Measurements from ENCODE around the gene SCN8A.

SCN8A gene

DNA sequence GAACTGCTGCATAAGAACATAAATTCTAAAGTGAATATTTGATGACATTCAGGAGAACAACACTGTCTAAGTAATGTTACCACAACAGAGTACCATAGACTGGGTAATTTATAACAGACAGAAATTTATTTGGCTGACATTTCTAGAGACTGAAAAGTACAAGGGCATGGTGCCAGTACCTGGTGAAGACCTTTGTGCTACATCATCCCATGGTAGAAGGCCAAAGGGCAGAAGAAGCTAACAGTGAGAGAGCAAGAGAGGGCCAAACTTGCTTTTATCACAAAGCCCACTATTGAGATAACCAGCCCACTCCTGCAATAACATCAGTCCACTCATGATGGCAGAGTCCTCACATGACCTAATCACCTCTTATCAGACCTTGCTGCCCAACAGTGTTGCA is 168.7 kb downstream of the SCN8A start:
- Histone ChIP-seq H3K9me3 (ENCODE audit: control insufficient read depth, insufficient read depth, low read length) (no peaks in the 10 kb centered on the region), H3K4me1 (ENCODE audit: insufficient read depth, low read length) (no peaks in the 10 kb centered on the region), H3K36me3 (ENCODE audit: insufficient read depth, low read length) (no peaks in the 10 kb centered on the region; the same call in 1 of the 2 replicates), H3K9ac (ENCODE audit: low read depth, low read length) (no peak overlapping the region)

DNA sequence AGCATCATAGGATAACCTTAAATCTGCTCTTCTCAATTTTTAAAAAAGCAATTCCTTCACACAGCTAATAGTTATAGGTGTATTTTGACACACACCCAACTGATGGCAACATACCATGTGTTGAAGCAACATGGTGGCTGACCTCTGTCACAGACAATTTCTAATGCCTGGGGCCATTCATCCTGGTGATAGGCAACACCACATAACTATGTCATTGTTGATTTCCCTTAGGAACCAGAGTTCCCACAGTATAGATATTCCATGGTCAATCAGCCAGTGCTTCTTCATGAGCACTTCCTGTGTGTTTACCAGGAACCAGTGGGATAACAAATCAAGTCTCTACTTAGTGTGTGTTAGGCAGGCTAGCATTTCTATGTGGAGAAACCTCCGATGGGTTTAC is 169.2 kb downstream of the SCN8A start:
- no peaks in the 10 kb centered on the region for H3K4me1 ChIP-seq (ENCODE audit: insufficient read depth, low read length)
- no peak overlapping the region for H3K9ac ChIP-seq (ENCODE audit: low read depth, low read length)
- no peaks in the 10 kb centered on the region for H3K9me3 ChIP-seq (ENCODE audit: control insufficient read depth, insufficient read depth, low read length)
- no peaks in the 10 kb centered on the region; the same call in 1 of the 2 replicates for H3K36me3 ChIP-seq (ENCODE audit: insufficient read depth, low read length)

DNA sequence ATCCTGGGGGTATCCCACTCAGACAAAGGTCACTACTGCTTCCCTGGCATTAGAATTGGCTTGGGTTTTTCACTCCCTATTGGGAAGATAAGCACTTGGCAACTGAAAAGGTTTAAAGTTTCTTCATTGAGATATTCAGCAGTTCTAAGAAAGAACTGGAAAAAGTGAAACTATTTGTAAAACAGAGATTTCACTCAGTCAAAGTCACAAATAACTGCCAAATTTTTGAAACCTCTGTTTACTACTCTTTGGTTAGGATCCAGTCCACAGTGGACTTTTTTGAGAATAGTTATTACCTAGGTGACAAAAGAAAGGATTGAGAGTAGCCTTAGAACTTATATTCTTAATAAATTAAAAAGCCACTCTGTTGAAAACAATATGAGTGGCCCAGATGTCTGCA is 172.7 kb downstream of the SCN8A start:
- no peaks in the 10 kb centered on the region for H3K9me3 ChIP-seq (ENCODE audit: control insufficient read depth, insufficient read depth, low read length)
- no peak overlapping the region for H3K9ac ChIP-seq (ENCODE audit: low read depth, low read length)
- H3K4me1 ChIP-seq (ENCODE audit: insufficient read depth, low read length), result no peaks in the 10 kb centered on the region
- H3K36me3 ChIP-seq (ENCODE audit: insufficient read depth, low read length), result no peaks in the 10 kb centered on the region; the same call in 1 of the 2 replicates

DNA sequence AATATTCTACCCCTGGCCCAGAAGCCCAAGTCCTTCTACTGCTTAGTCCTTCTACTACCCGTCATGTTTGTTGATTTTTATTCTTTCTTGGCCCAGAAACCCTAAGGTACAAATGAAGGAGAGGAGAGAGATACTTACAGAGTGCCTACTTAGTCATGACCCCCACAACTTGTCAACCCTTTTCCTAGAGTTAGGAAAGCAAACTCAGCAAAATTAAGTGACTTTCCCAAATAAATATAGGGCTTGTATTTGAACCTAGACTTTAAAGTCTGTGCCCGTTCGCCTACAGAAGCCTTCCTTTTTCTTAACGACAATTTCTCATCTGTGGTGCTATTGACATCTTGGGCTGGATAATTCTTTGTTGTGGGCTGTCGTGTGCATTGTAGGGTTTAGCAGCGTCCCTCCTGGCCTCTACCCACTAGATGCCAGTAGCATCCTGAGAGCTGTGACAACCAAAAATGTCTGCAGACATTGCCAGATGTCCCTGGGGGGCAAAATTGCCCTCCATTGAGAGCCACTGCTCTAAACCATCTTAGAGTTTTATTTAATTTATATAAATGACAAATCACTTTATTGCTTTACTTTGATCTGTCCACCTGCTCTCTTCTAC is 175.1 kb downstream of the SCN8A start:
- Histone ChIP-seq H3K4me1 (ENCODE audit: insufficient read depth, low read length) (no peaks in the 10 kb centered on the region), H3K9ac (ENCODE audit: low read depth, low read length) (no peak overlapping the region), H3K36me3 (ENCODE audit: insufficient read depth, low read length) (no peaks in the 10 kb centered on the region; the same call in 1 of the 2 replicates)

DNA sequence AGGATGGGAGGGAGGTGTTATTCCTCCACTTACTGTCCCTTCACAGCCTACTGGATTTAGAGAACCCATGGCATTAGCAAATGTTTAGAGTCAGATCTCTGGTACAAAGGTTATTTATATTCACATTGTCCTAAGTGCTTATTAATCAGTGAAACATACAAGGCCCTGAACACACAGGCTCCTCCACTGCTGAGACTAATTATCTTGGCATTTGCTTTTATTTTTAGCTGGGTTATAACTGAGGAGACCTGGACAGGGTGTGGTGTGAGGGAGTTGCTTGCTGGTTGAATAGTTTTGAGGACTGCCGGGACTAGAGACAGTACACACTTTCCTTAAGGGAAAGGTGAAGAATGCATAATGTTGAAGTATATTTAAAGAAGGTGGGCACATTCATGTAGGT is 180.0 kb downstream of the SCN8A start:
- Histone ChIP-seq H3K9me3 (ENCODE audit: control insufficient read depth, insufficient read depth, low read length) (no peaks in the 10 kb centered on the region), H3K4me1 (ENCODE audit: insufficient read depth, low read length) (no peaks in the 10 kb centered on the region), H3K9ac (ENCODE audit: low read depth, low read length) (no peak overlapping the region), H3K36me3 (ENCODE audit: insufficient read depth, low read length) (peaks cover 3% of the 10 kb centered on the region; the same call in 1 of the 2 replicates)

More for the DNA sequence above, 175.1 kb downstream of the SCN8A start:
- H3K9me3 ChIP-seq (ENCODE audit: control insufficient read depth, insufficient read depth, low read length), result no peaks in the 10 kb centered on the region

DNA sequence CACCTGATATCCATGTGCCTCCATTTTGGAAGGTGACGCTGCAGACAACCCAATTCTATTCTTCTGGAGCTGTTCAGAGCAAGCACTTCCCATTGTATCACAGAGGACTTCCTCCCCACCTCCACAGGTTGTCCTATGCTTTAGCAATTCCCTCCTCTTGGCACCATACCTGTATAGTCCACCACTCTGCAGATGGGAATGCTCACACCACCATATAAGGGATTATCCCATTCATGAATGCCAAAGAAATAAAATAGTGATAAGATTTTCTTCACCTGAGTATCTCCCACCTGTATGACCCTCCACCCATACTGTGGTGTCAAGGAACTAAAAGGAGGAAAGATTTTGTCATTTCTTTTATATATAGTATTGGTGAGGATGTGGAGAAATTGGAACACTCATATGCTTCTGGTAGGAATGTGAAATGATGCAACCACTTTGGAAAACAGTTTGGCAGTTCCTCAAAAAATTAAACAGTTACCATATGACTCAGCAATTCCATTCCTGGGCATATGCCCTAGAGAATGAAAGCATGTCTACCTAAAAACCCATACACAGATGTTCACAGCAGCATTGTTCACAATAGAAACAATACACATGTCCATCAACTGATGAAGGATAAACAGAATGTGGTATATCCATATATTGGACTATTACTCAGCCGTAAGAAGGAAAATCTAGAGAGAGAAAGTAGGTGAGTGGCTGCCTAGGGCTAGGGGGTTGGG is 182.3 kb downstream of the SCN8A start:
- Histone ChIP-seq H3K36me3 (ENCODE audit: insufficient read depth, low read length) (peaks cover 3% of the 10 kb centered on the region; the same call in 1 of the 2 replicates), H3K9me3 (ENCODE audit: control insufficient read depth, insufficient read depth, low read length) (no peaks in the 10 kb centered on the region), H3K9ac (ENCODE audit: low read depth, low read length) (no peak overlapping the region), H3K4me1 (ENCODE audit: insufficient read depth, low read length) (no peaks in the 10 kb centered on the region)

DNA sequence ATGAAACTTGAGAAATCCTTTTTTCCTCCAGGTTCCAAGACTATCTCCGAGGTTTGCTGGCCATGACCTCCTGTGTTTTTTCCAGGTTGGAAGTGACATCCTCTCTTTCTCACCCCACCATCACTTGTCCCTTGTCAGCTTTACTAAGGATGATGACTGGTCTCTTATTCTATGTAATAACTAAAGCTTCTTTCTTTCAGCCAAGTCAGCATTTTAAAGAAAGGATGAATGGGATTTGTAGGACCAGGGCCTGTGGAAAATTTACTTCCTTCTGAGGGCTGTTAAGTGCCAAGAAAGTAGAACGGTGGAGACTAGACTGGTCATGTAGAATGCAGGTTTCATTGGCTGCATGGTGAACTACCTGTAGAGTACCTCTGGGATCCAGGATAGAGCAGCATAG is 183.9 kb downstream of the SCN8A start:
- no peaks in the 10 kb centered on the region for H3K4me1 ChIP-seq (ENCODE audit: insufficient read depth, low read length)
- peaks cover 3% of the 10 kb centered on the region; the same call in 1 of the 2 replicates for H3K36me3 ChIP-seq (ENCODE audit: insufficient read depth, low read length)
- no peak overlapping the region for H3K9ac ChIP-seq (ENCODE audit: low read depth, low read length)
- no peaks in the 10 kb centered on the region for H3K9me3 ChIP-seq (ENCODE audit: control insufficient read depth, insufficient read depth, low read length)

DNA sequence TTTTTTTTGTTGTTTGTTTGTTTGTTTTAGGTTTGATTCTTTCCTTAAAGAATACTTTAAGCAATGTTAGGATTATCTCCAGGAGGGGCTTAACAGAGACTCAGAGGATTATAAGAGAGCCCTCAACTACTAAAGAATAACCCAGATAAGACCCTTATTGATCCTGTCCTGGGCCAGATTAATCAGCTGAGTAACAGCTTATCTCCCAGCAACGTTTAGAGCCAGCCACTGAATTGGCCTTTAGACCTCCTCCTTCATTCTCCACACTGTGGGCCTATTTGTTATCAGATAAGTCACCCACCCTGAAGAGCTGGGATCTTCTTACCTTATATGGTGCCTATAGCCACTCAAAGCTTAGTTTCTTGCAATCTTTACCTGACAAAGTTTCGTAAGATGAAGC is 186.4 kb downstream of the SCN8A start:
- Histone ChIP-seq H3K9ac (ENCODE audit: low read depth, low read length) (no peak overlapping the region), H3K9me3 (ENCODE audit: control insufficient read depth, insufficient read depth, low read length) (no peaks in the 10 kb centered on the region), H3K4me1 (ENCODE audit: insufficient read depth, low read length) (no peaks in the 10 kb centered on the region), H3K36me3 (ENCODE audit: insufficient read depth, low read length) (peaks cover 3% of the 10 kb centered on the region; the same call in 1 of the 2 replicates)

DNA sequence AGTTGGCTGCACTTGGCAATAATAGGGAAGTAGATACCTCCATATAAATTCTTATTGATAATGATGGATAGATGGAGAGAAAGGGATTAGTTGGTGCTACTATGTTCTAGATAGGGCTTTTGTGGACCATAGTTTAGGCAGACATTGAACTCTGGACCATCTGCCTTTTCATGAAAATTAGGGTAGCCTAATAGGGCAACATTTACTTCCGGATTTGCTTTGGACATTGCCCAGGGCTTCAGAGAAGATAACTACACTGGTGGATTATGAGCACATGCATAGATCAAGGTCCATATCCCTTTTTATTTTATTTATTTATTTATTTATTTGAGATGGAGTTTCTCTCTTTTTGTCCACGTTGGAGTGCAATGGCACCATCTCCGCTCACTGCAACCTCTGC is 186.9 kb downstream of the SCN8A start:
- Histone ChIP-seq H3K9me3 (ENCODE audit: control insufficient read depth, insufficient read depth, low read length) (no peaks in the 10 kb centered on the region), H3K36me3 (ENCODE audit: insufficient read depth, low read length) (peaks cover 3% of the 10 kb centered on the region; the same call in 1 of the 2 replicates), H3K9ac (ENCODE audit: low read depth, low read length) (no peak overlapping the region)

DNA sequence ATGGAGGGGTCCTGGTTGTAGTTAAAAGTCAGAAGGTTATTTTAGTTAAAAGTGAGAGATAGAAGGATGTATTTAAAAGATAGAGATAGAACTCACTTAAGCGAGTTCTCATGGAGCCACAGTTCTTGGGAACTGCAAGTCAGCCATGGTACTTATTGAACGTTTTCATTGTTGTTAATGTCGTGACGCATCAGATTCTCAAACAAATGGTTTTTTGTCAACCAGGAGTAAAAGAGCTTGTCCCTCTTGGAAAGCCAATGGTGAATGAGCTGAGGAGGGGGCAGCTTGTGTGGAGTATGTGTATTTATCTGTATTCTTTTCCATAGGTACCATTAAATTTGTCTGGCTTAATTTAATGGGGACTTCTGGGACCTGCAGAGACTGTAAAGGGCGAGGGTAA is 188.8 kb downstream of the SCN8A start:
- Histone ChIP-seq H3K4me1 (ENCODE audit: insufficient read depth, low read length) (no peaks in the 10 kb centered on the region), H3K36me3 (ENCODE audit: insufficient read depth, low read length) (no peaks in the 10 kb centered on the region), H3K9ac (ENCODE audit: low read depth, low read length) (no peak overlapping the region), H3K9me3 (ENCODE audit: control insufficient read depth, insufficient read depth, low read length) (no peaks in the 10 kb centered on the region)

More for the DNA sequence above, 186.9 kb downstream of the SCN8A start:
- no peaks in the 10 kb centered on the region for H3K4me1 ChIP-seq (ENCODE audit: insufficient read depth, low read length)

DNA sequence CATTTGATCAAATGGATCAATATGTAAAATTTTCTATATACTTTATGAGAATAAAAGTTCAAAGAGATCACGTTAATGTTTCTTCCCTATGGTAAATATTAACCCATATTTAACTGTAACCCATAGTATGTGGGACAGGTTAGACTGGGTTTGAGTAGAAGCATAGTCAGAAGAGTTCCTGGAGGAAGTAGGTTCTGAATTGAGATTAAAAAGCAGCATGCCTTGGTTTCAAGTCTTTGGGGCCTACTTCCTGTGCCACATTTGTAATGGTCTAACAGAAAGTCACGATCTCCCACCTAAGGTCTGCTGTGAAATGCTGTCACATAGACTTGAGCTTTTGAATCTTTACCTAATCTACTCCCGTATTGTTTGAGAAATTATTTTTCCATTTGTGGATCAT is 193.7 kb downstream of the SCN8A start:
- peaks cover 6% of the 10 kb centered on the region; the same call in 1 of the 2 replicates for H3K4me1 ChIP-seq (ENCODE audit: insufficient read depth, low read length)
- no peak overlapping the region for H3K9ac ChIP-seq (ENCODE audit: low read depth, low read length)
- no peaks in the 10 kb centered on the region for H3K9me3 ChIP-seq (ENCODE audit: control insufficient read depth, insufficient read depth, low read length)
- H3K36me3 ChIP-seq (ENCODE audit: insufficient read depth, low read length), result no peaks in the 10 kb centered on the region

DNA sequence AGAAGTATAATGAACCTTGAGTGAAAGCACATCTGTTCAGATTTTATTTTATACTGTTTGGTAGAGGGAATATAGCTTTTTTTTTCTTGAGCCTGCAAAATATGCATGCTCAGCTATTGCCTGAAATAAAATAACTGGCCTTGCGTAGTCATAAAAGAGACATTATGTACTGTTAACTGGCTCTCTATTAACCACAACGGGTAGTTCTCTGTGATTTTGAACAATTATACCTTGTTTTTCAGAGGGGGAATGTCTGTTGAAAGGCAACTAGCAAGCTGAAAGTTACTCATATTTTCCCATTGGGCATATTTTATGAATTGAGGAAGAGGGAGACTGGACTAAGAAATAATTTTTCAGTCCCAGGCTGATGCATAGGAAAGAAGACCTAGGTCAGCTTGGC is 194.9 kb downstream of the SCN8A start:
- Histone ChIP-seq H3K4me1 (ENCODE audit: insufficient read depth, low read length) (peaks cover 6% of the 10 kb centered on the region; the same call in 1 of the 2 replicates), H3K9me3 (ENCODE audit: control insufficient read depth, insufficient read depth, low read length) (no peaks in the 10 kb centered on the region), H3K9ac (ENCODE audit: low read depth, low read length) (no peak overlapping the region), H3K36me3 (ENCODE audit: insufficient read depth, low read length) (no peaks in the 10 kb centered on the region)

DNA sequence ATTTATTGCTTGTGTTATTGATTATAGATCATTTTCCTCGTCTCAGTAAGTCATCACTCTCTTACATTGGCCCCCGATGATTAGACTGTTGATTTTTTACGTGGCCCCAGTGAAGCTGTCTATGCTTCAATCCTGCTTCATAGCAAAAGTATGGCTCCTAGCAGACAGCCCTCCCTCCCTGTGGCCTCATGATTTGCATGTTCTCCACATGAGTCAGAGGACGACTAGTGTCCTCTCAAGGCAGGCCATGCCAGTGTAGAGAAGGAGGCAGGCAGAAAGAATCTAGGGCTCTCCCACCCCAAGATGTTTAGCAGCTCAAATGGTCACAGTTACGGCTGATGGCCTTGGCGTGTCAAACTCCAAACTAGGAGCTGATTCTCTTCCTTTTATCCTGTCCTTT is 197.8 kb downstream of the SCN8A start:
- Histone ChIP-seq H3K9ac (ENCODE audit: low read depth, low read length) (no peak overlapping the region), H3K36me3 (ENCODE audit: insufficient read depth, low read length) (no peaks in the 10 kb centered on the region; the same call in 1 of the 2 replicates), H3K9me3 (ENCODE audit: control insufficient read depth, insufficient read depth, low read length) (no peaks in the 10 kb centered on the region), H3K4me1 (ENCODE audit: insufficient read depth, low read length) (peaks cover 6% of the 10 kb centered on the region; the same call in 1 of the 2 replicates)

DNA sequence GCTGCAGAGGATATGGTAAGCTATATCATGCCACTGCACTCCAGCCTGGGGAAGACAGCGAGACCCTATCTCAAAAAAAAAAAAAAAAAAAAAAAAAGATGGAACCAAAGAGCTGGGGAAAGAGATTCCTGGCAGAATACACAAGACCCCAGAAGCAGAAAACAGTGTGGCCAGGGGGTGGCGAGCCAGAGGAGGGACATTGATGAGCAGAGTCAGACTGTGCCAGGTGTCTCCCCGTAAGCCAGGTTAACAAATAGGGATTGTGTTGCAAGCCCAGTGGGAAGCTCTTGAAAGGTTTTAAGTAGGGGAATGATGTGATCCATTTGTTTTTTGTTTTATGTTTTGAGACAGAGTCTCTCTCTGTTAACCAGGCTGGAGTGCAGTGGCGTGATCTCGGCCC is 201.4 kb downstream of the SCN8A start:
- H3K36me3 ChIP-seq (ENCODE audit: insufficient read depth, low read length), result no peaks in the 10 kb centered on the region; the same call in 1 of the 2 replicates
- H3K4me1 ChIP-seq (ENCODE audit: insufficient read depth, low read length), result peaks cover 6% of the 10 kb centered on the region; the same call in 1 of the 2 replicates
- no peak overlapping the region for H3K9ac ChIP-seq (ENCODE audit: low read depth, low read length)
- no peaks in the 10 kb centered on the region for H3K9me3 ChIP-seq (ENCODE audit: control insufficient read depth, insufficient read depth, low read length)

DNA sequence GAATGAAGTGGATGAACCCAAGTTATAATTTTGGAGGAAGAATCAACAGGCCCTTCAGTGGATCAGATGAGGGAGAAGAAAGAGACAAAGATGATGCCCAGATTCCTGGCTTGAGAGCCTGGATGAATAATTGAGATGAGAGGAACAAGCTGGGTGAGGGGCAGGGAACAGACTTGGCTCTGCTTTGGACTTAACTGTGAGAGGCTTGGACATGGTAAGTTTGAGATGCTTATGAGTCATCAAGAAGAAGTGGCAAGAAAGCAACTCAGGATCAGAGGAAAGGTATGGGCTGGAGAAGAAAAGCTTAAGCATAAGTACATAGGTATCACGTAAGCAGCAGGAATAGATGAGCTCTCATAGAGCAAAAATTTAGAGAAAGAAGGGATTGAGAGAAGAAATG is 202.2 kb downstream of the SCN8A start:
- Histone ChIP-seq H3K9ac (ENCODE audit: low read depth, low read length) (no peak overlapping the region), H3K9me3 (ENCODE audit: control insufficient read depth, insufficient read depth, low read length) (no peaks in the 10 kb centered on the region), H3K36me3 (ENCODE audit: insufficient read depth, low read length) (no peaks in the 10 kb centered on the region; the same call in 1 of the 2 replicates), H3K4me1 (ENCODE audit: insufficient read depth, low read length) (peaks cover 6% of the 10 kb centered on the region; the same call in 1 of the 2 replicates)

Data from ES-I3 (cell line).